ENCODE data around the gene GLI2. TPM values are rescaled to one million over a fixed set of nuclear protein-coding genes. Genes with fewer than 3 reads are reported as not detected.

GLI2 gene
- total and polyA plus RNA-seq, 7 donors: 0.23 to 6.4 (median 2.1) TPM

GRCh38 chr2:120719491-120719890 lies 16.2 kb upstream of the GLI2 start:
- intact Hi-C loops (cut with DNase I): no loop called here
- 73 to 79% methylated on average over 7 of the region's 7 CpGs for WGBS, 2 donors
- DNase-seq: no peak

DNA sequence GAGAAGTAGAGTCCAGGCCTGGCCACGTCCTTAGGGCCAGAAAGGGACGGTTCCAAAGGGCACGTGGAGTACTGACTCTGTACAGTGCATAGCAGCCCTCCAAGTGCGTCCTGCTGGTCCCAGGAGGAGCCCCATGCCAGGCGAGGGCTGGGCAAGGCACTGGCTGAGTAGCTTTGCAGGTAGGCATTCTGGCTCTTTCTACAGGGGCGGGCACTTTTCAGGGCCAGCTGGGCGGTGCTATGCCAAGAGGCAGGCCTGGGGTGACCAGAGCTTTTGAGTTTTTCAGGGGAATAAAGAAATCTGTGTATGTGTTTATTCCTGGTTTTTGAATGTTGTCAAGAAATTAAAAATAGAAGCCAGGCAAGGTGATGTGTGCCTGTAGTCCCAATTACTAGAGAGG lies 15.4 kb upstream of the GLI2 start:
- intact Hi-C loops (cut with DNase I): no loop called here
- WGBS, 2 donors: 83 to 91% methylated on average over 7 of the region's 7 CpGs
- H3K4me1 ChIP-seq: no peaks in the 10 kb centered on the region
- H3K27ac ChIP-seq: no peak overlapping the region
- TF ChIP-seq POLR2AphosphoS5 (IDR thresholded peaks at IDR 0.05) (no peak), POLR2A (IDR thresholded peaks at IDR 0.05) (no peak)
- H3K27me3 ChIP-seq: no peaks in the 10 kb centered on the region
- DNase-seq: peak; percentile 56
- H3K4me3 ChIP-seq: no peak overlapping the region
- no peaks in the 10 kb centered on the region for H3K36me3 ChIP-seq
- H3K9me3 ChIP-seq: no peaks in the 10 kb centered on the region

More at GRCh38 chr2:120719491-120719890, 16.2 kb upstream of the GLI2 start:
- no peaks in the 10 kb centered on the region for H3K36me3 ChIP-seq
- H3K27me3 ChIP-seq: no peaks in the 10 kb centered on the region
- H3K4me1 ChIP-seq: no peaks in the 10 kb centered on the region
- TF ChIP-seq, protein P1, sequence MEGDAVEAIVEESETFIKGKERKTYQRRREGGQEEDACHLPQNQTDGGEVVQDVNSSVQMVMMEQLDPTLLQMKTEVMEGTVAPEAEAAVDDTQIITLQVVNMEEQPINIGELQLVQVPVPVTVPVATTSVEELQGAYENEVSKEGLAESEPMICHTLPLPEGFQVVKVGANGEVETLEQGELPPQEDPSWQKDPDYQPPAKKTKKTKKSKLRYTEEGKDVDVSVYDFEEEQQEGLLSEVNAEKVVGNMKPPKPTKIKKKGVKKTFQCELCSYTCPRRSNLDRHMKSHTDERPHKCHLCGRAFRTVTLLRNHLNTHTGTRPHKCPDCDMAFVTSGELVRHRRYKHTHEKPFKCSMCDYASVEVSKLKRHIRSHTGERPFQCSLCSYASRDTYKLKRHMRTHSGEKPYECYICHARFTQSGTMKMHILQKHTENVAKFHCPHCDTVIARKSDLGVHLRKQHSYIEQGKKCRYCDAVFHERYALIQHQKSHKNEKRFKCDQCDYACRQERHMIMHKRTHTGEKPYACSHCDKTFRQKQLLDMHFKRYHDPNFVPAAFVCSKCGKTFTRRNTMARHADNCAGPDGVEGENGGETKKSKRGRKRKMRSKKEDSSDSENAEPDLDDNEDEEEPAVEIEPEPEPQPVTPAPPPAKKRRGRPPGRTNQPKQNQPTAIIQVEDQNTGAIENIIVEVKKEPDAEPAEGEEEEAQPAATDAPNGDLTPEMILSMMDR (IDR thresholded peaks at IDR 0.05): no peak
- TF ChIP-seq POLR2AphosphoS5 (IDR thresholded peaks at IDR 0.05): no peak
- no peaks in the 10 kb centered on the region for H3K9me3 ChIP-seq
- no peak overlapping the region for H3K4me3 ChIP-seq
- no peak overlapping the region for H3K27ac ChIP-seq

GRCh38 chr2:120720746-120721375 lies 14.8 kb upstream of the GLI2 start:
- no peaks in the 10 kb centered on the region for H3K4me1 ChIP-seq
- H3K4me3 ChIP-seq: no peak overlapping the region
- WGBS, 2 donors: 88 to 92% methylated on average over 8 of the region's 8 CpGs
- H3K27ac ChIP-seq: no peak overlapping the region
- intact Hi-C loops (cut with DNase I): no loop called here
- no peaks in the 10 kb centered on the region for H3K36me3 ChIP-seq
- no peak for TF ChIP-seq POLR2AphosphoS5 (IDR thresholded peaks at IDR 0.05)
- TF ChIP-seq, protein P1 (IDR thresholded peaks at IDR 0.05): no peak
- TF ChIP-seq POLR2A (IDR thresholded peaks at IDR 0.05): no peak
- TF ChIP-seq EP300 (IDR thresholded peaks at IDR 0.05): no peak
- no peaks in the 10 kb centered on the region for H3K27me3 ChIP-seq
- H3K9me3 ChIP-seq: no peaks in the 10 kb centered on the region
- DNase-seq: no peak

DNA sequence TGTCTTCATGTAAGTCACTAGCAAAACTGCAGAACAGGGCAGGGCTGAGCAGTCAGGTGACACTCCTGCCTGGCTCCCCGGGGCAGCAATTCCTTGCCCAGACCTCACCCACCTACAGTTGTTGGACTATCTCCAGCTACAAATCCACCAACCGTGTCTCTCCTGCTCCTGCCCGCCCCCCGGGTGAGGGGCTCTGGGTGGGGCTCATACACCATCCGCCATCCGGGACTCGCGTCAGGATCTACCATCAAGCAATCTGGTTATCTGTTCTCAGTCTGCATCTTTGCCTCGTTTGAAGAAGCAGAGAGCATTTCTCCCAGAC lies 13.5 kb upstream of the GLI2 start:
- intact Hi-C loops (cut with DNase I): no loop called here
- TF ChIP-seq, protein P1 (IDR thresholded peaks at IDR 0.05): no peak
- TF ChIP-seq POLR2AphosphoS5 (IDR thresholded peaks at IDR 0.05): no peak
- TF ChIP-seq EP300 (IDR thresholded peaks at IDR 0.05): no peak
- no peak for TF ChIP-seq POLR2A (IDR thresholded peaks at IDR 0.05)
- WGBS, 2 donors: 35 to 70% methylated on average over 9 of the region's 9 CpGs
- DNase-seq: no peak
- no peaks in the 10 kb centered on the region for H3K9me3 ChIP-seq
- H3K27me3 ChIP-seq: no peaks in the 10 kb centered on the region
- H3K27ac ChIP-seq: no peak overlapping the region
- no peaks in the 10 kb centered on the region for H3K36me3 ChIP-seq
- H3K4me1 ChIP-seq: no peaks in the 10 kb centered on the region
- H3K4me3 ChIP-seq: no peak overlapping the region

GRCh38 chr2:120722568-120723421 lies 12.9 kb upstream of the GLI2 start:
- Histone ChIP-seq H3K4me1 (no peaks in the 10 kb centered on the region), H3K27me3 (no peaks in the 10 kb centered on the region), H3K4me3 (no peak overlapping the region), H3K27ac (no peak overlapping the region), H3K36me3 (no peaks in the 10 kb centered on the region), H3K9me3 (no peaks in the 10 kb centered on the region)
- TF ChIP-seq, protein P1 (IDR thresholded peaks at IDR 0.05): no peak
- intact Hi-C loops (cut with DNase I): no loop called here
- no peak for DNase-seq
- WGBS, 2 donors: 28 to 48% methylated on average over 11 of the region's 11 CpGs
